Endodermal cell (in vitro differentiated cells): Measurements from ENCODE around the gene PDGFA. TPM values are rescaled to one million over a fixed set of nuclear protein-coding genes. Genes with fewer than 3 reads are reported as not detected.

ENCODE experiments used
- DNase-seq: peaks from one replicate; pipeline ENCODE4 v3.0.0-alpha.2; 2017
- H3K27ac ChIP-seq: 2 replicates; pipeline ENCODE4 v1.5.1; 2013; ENCODE audit warnings: mild to moderate bottlenecking, low read depth, low read length, moderate library complexity
- H3K27me3 ChIP-seq: 2 replicates; pipeline ENCODE4 v1.6.1; 2013; ENCODE audit warnings: mild to moderate bottlenecking, low read length, moderate library complexity; ENCODE audit not compliant: insufficient read depth, control insufficient read depth, poor library complexity, severe bottlenecking
- H3K36me3 ChIP-seq: 2 replicates; pipeline ENCODE4 v1.7.0; 2013; ENCODE audit warnings: mild to moderate bottlenecking, low read length, moderate library complexity; ENCODE audit not compliant: control insufficient read depth, insufficient read depth
- H3K4me1 ChIP-seq: one replicate; pipeline ENCODE4 v1.7.0; 2013; ENCODE audit warnings: low read length; ENCODE audit not compliant: control insufficient read depth, insufficient read depth
- H3K4me3 ChIP-seq: 2 replicates; pipeline ENCODE4 v1.5.1; 2013; ENCODE audit warnings: mild to moderate bottlenecking, low read length, moderate library complexity
- H3K9ac ChIP-seq: 2 replicates; pipeline ENCODE4 v1.6.1; 2013; ENCODE audit warnings: mild to moderate bottlenecking, low read length, moderate library complexity; ENCODE audit not compliant: poor library complexity, severe bottlenecking; ENCODE audit errors: extremely low read depth
- H3K9me3 ChIP-seq: 2 replicates; pipeline ENCODE4 v1.6.1; 2013; ENCODE audit warnings: mild to moderate bottlenecking, low read length, moderate library complexity; ENCODE audit not compliant: control insufficient read depth
- H3K27ac Mint-ChIP-seq: 2 replicates; pipeline ENCODE4 v1.8.0; 2020; ENCODE audit warnings: mixed read lengths
- H3K27me3 Mint-ChIP-seq: 2 replicates; pipeline ENCODE4 v1.8.0; 2021; ENCODE audit warnings: mild to moderate bottlenecking, mixed read lengths; ENCODE audit not compliant: insufficient read depth
- H3K36me3 Mint-ChIP-seq: 2 replicates; pipeline ENCODE4 v1.8.0; 2020; ENCODE audit warnings: low read depth, mixed read lengths
- H3K4me1 Mint-ChIP-seq: 2 replicates; pipeline ENCODE4 v1.8.0; 2020; ENCODE audit warnings: mixed read lengths
- H3K4me3 Mint-ChIP-seq: 2 replicates; pipeline ENCODE4 v1.8.0; 2020; ENCODE audit warnings: mild to moderate bottlenecking, moderate library complexity, mixed read lengths
- H3K9me3 Mint-ChIP-seq: 2 replicates; pipeline ENCODE4 v1.8.0; 2020; ENCODE audit warnings: mild to moderate bottlenecking, mixed read lengths
- CTCF ChIP-seq: fragments of 200-600 bp; sonication (generic); conservative IDR thresholded peaks from 2 replicates; pipeline ENCODE4 v1.5.0; 2021; ENCODE audit warnings: antibody characterized with exemption, mild to moderate bottlenecking
- WGBS, 2 experiments: methylation state at CpG; one replicate each; pipeline versions ENCODE4 v1.1.5 to v1.1.7; 2013; ENCODE audit warnings: missing lambda C conversion rate in 2 of 2, mixed read lengths in 1 of 2; ENCODE audit not compliant: insufficient coverage in 1 of 2, insufficient read length in 1 of 2; 5-methylcytosine and 5-hydroxymethylcytosine counted together
- total RNA-seq, 2 donors: library from RNA; stranded (reverse); fragmentation: NEBNext Ultra II Directional in 1 of 2; extraction: Animal tissue kit (Norgen Biotek cat#: 25700) in 1 of 2; gene quantifications; 2 replicates in 1 of 2; 3 replicates in 1 of 2; pipeline ENCODE4 v1.2.1, GENCODE V29; 2021

Gene PDGFA
- total RNA-seq, 2 donors from 2014 or later: 11.9 to 24.1 TPM

GRCh38 chr7:561631-562373, 42.2 kb upstream of the PDGFA start:
- Mint-ChIP-seq H3K27me3 (no peaks in the 10 kb centered on the region), H3K4me3 (no peak overlapping the region), H3K4me1 (no peaks in the 10 kb centered on the region), H3K36me3 (no peaks in the 10 kb centered on the region), H3K9me3 (peaks cover 2% of the 10 kb centered on the region), H3K27ac (no peak overlapping the region)
- H3K27me3 ChIP-seq: no peaks in the 10 kb centered on the region
- H3K9ac ChIP-seq: no peak overlapping the region
- no peak overlapping the region for H3K4me3 ChIP-seq
- no peak for TF ChIP-seq CTCF
- WGBS, 2 experiments: 94% methylated on average over 27 to 44 of the region's 44 CpGs
- no peak for DNase-seq
- H3K27ac ChIP-seq: no peak overlapping the region
- no peaks in the 10 kb centered on the region for H3K4me1 ChIP-seq
- no peaks in the 10 kb centered on the region for H3K9me3 ChIP-seq
- no peaks in the 10 kb centered on the region for H3K36me3 ChIP-seq

DNA sequence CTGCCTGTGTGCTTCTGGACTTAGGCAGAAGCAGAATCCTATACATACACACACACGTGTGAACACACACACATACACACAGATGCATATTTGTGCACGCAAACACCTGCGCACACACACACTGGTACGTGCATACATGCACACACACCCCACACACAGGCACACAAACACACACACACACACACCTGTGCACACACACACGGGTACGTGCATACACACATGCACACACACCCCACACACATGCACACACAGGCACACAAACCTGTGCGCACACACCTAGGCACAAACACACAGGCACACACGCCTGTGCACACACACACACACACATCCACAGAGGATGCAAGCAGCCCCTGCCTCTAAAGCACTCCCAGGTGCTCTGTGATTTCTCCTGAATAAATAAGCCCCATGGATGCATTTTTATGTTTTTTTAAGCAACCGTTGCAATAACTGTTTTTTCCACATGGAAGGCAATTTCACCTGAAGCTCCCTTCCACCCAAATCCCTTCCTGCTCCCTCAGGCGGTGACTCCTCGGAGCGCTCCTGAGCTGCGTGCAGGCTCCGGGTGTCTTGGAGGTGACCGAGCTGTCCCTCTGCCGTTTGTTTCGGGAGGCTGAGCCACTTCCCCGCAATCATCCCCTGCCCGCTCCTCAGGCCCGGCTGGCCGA, 41.5 kb upstream of the PDGFA start:
- Histone ChIP-seq H3K36me3 (no peaks in the 10 kb centered on the region), H3K27ac (no peak overlapping the region), H3K27me3 (no peaks in the 10 kb centered on the region), H3K9me3 (no peaks in the 10 kb centered on the region), H3K4me1 (no peaks in the 10 kb centered on the region), H3K4me3 (no peak overlapping the region), H3K9ac (no peak overlapping the region)
- H3K4me1 Mint-ChIP-seq: no peaks in the 10 kb centered on the region
- no peak overlapping the region for H3K27ac Mint-ChIP-seq
- no peaks in the 10 kb centered on the region for H3K36me3 Mint-ChIP-seq
- H3K9me3 Mint-ChIP-seq: peaks cover 2% of the 10 kb centered on the region
- TF ChIP-seq CTCF: no peak
- no peak for DNase-seq
- WGBS, 2 experiments: 91% methylated on average over 14 to 21 of the region's 21 CpGs
- H3K4me3 Mint-ChIP-seq: no peak overlapping the region
- no peaks in the 10 kb centered on the region for H3K27me3 Mint-ChIP-seq

GRCh38 chr7:559396-559705, 39.7 kb upstream of the PDGFA start:
- H3K4me1 ChIP-seq: no peaks in the 10 kb centered on the region

More at GRCh38 chr7:559396-559705, 39.7 kb upstream of the PDGFA start:
- Histone ChIP-seq H3K4me3 (no peak overlapping the region), H3K9ac (no peak overlapping the region), H3K36me3 (no peaks in the 10 kb centered on the region), H3K9me3 (no peaks in the 10 kb centered on the region), H3K27ac (no peak overlapping the region), H3K27me3 (no peaks in the 10 kb centered on the region)
- Mint-ChIP-seq H3K36me3 (peaks cover 1% of the 10 kb centered on the region), H3K4me3 (no peak overlapping the region), H3K27me3 (no peaks in the 10 kb centered on the region), H3K27ac (no peak overlapping the region), H3K4me1 (no peaks in the 10 kb centered on the region), H3K9me3 (peaks cover 2% of the 10 kb centered on the region)
- no peak for TF ChIP-seq CTCF
- 95 to 96% methylated on average over 15 to 21 of the region's 21 CpGs for WGBS, 2 experiments
- no peak for DNase-seq
